D341Med (cell line): ENCODE results near the gene C10orf90.

ENCODE experiments used
- DNase-seq: peaks from one replicate; pipeline ENCODE4 v3.0.0; 2012; ENCODE audit warnings: low spot score

Gene C10orf90, protein sequence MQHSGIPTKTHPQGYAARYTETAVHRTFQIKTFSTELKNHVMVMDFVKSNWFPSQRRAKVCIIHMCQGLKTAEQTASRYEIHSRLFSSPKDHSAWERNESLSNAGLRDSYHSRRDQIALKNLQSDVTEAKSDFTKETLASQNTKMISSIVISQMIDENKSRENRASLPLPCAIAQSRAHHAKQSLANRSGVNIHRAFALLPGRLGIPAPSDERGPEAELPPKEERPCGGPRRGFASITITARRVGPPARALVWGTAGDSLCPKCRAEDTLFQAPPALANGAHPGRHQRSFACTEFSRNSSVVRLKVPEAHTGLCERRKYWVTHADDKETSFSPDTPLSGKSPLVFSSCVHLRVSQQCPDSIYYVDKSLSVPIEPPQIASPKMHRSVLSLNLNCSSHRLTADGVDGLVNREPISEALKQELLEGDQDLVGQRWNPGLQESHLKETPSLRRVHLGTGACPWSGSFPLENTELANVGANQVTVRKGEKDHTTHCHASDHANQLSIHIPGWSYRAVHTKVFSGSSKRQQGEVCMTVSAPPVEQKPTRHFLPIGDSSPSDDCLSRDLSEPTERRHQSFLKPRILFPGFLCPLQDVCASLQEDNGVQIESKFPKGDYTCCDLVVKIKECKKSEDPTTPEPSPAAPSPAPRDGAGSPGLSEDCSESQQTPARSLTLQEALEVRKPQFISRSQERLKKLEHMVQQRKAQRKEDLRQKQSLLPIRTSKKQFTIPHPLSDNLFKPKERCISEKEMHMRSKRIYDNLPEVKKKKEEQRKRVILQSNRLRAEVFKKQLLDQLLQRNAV

GRCh38 chr10:126670056-126670894 lies at the start of gene C10orf90:
Gene C10orf90 (minus strand): TSS chr10:126670693. CDS start chr10:126670480, 213 bp downstream.
- no peak for DNase-seq

DNA sequence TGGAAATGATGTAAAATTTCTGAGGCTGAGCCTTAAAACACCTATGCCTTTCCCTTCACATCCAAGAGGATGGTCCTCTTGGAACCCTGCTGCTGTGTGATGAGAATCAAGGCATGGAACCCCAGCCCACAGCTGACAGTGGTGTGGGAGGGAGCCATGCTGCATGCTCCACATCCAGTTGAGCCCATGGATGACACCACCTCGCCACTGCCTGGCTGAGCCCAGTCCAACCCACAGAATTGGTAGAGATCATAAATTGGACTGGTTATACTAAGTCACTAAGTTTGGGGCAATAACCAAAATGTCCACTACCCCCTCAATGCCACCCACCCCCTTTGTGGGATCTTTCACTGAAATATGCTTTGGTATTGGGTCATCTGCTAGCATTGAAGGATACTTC lies 45.9 kb upstream of the C10orf90 start:
- no peak for DNase-seq

GRCh38 chr10:126713594-126713993 lies 43.1 kb upstream of the C10orf90 start:
- DNase-seq = no peak

- DNase-seq = no peak
These were observed 42.2 kb upstream of the C10orf90 start for GRCh38 chr10:126712681-126713080.

DNA sequence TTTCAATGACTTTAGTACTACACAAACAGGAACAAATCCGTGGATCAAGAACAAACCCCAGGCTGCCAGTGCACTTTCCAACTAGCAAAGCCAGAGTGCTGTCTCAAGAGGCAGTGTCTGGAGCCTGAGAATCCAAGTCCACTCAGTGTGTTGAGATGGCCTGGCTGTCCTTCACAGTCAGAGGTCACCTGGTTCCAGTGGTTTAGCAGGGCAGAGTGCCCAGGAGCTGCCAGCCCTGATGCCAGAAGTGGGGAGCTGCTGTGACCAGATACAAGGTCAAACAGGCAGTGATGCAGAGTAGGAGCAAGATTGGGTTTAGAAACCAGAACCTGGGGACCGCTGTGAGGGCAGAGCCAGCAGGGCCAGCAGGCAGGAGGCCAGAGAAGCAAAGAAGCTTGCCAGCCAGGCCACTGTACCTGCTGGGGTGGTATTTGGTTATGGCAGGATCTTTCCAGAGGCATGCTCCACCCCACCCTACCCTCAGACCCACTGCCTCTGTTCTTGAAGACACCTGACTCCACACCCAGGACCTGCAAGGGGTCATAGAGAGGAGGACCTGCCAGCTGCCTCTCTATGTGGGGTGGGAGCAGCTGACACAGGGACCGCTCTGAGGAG lies 35.6 kb upstream of the C10orf90 start:
- no peak for DNase-seq

DNA sequence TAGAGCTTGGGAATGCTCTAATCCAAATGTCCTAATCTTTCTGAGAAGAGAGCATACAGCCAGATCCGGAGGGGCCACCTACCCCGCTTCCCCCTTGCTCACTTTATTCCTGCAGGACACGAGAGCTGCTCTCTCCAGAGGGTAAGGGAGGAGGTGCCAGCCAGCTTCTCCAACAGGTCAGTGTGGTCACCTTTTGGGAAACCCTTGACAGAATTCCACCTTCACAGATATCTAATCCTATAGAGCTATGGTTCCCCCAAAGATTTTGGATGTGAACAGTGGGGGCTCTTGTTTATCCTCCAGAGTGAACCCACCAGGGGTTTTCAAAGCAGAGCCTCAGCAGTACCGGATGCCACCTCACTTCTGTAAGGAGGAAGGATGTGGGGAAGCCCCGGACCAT lies 34.6 kb upstream of the C10orf90 start:
- no peak for DNase-seq

DNA sequence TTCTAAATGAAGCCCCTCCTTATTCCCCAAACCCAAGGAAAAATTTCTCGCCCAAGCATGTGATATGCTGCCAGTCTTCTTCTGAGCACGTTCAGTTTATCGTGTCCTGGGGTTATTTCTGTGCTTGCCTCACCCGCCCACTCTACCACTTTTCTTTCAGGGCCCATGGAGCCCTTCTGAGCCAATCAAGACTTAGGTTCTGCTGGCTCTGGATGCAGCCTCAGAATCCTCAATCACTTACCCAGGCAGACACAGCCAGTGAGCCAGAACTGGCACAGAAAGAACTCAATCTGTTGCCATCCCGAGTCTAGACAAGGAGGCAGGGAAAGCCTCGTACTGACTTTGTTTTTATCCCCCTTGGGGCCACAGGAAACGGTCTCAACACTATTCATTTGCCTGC lies 34.2 kb upstream of the C10orf90 start:
- DNase-seq = no peak

DNA sequence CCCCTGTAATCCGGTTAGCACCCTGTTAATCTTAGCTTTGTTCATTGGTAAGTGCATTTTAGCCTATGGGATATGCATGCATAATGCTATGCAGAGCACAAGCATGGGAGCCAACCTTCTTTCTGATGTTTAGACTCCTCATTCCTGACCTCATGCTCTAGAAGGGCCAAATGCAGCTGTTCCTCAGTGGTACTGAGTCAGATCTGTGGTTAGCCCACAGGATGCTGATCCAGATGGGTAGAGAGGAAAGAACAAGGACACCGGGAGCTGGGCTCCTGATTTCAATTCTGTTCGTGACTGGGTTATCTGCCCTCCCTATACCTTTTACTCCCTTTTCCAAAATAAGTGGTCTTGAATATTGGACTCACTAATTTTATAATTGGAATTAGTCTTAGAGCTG lies 31.7 kb upstream of the C10orf90 start:
- DNase-seq = no peak

GRCh38 chr10:126701526-126701925 lies 31.0 kb upstream of the C10orf90 start:
- no peak for DNase-seq

DNA sequence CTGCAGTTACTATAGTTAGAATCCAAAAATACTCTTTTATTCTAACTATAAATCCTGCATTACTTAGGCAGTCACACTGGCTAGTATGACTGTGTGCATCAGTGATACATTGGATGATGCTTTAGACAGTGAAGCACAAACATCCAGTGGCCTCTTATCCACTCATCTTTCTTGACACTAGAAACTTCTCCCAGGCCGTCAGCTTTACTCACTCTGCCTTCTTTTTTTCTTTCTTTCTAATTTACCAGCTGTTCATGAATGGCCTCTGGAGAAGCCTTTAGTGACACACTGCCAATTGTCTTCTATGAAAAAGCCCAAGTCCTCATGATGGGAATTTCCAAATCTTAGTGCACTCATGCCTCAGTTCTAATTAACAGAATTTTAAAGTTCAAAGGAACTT lies 26.2 kb upstream of the C10orf90 start:
- no peak for DNase-seq

DNA sequence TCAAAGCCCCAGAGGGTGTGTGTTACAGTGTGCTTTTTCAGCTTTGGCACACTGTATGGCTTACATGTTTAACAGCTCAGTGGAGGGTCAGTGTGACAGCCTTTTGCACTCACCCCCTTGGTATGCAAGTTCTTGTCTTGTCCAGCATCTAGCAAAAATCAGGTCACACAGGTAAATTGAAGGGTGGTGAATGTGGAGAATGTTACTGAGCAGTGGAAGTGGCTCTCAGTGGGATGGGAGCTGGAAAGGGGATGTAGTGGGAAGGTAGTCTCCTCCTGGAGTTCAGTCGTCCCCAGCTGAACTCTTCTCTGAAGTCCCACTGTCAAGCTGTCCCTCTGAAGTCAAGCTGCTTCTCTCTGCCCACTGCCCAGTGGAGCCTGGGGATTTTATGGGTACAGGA lies 21.0 kb upstream of the C10orf90 start:
- no peak for DNase-seq

- no peak for DNase-seq
These were observed 20.0 kb upstream of the C10orf90 start for GRCh38 chr10:126690534-126690933.

DNA sequence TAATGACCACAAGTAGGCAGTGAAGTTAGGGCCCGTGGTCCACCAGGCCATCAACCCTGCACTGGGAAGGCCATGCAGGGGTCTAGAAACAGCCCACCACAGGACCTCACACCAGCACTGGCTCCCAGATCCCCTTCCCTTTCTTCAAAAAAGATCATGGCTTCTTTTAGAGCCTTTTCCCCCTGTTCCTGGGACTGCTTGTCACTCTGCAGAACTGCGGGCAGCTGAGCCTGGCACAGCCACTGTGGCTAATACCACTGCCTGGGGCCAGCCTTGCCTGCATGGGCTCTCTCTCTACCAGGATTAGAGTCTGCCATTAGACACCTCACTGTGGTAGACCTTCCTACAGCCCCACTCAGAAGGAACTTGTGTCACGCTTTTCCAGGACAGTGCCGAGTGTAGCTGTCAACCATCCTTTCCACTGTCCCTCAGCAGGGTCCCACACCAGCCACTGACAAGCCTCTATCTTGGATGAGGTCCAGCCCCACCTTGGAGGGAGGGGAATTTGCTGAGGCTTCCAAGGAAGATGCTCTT lies 19.0 kb upstream of the C10orf90 start:
- DNase-seq = no peak

DNA sequence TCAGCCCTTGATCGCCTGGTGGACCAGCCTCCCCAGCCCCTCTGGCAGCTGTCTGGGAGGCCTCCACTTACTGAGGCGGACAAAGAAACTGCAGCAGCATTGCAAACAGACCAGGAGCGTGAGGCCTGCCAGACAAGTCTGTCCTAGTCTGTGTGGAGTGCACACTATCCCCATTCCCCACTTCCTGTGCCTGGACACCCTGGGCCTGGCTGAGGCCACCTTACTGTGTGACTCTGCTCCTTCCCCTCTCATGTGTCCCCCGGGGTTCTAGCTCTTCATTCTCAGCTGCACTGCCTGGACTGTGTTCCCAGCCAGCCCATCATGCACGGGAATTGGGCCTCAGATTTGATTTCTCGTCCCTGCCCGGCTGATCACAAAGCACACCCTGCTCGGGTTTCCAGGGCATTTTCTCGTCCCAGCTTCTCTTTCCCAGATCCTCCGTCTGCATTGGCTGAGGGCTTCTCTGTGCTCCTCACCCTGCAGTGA lies 16.7 kb upstream of the C10orf90 start:
- no peak for DNase-seq

GRCh38 chr10:126686719-126687118 lies 16.2 kb upstream of the C10orf90 start:
- no peak for DNase-seq

GRCh38 chr10:126686268-126686667 lies 15.8 kb upstream of the C10orf90 start:
- no peak for DNase-seq

DNA sequence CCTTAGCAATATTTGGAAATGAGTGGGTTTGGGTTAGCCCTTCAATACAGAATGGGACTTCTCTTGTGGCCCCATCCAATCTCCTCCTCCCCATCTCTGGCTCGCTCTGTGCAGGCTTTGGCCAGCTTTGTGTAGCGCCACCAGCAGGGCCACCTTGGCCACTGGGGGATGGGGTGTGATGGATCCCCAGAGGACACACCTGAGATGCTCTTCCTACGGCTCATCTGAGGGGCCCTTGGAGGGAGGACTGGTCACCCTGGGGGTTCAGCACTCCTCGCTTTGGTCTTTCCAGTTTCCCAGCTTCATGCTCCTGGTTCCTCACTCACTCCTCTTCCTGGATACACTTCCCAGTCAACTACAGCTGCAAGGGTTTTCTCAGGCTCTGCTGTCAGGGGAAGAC lies 15.3 kb upstream of the C10orf90 start:
- no peak for DNase-seq

DNA sequence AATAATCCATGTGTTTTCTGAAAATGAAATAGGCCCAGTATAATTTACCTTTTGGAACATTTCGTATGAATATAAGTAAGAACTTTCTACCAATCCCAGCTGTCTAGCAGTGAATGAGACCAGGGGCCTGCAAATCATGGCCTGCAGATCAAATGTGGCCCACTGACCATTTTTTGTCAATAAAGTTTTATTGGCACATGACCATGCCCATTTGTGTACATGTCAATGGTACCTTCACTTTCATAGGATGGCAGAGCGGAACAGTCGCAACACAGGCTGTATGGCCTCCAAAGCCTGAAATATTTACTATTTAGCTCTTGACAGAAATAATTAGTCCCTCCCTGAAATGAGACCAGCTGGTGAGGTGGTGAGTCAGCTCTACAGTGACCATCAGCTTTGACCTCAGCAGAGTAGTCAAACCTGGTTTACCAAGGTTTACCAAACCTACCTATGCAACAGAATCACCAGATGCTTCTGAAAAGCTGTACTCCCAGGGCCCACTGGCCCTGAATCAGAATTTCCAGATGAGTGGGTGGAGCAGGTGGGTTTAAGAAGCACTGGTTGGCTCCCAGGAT lies 13.8 kb upstream of the C10orf90 start:
- DNase-seq = no peak

DNA sequence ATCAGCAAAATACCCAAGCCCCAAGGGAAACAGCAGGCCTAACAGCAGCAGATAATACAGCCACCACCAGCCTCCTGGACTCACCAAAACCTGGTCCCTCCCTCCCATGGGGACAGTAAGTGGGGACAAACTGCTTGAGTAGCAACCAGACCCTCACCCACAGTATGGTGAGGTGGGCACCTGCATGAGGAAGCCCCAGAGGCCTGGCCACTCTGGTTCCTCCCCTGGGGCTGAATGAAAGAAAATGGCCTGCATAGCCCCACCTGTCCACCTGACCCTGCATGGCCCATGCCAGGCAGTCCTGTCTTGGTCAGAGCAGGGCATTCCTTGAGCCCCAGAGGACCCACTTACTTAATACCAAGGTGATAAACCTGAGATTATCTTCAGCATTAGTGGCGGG lies 13.0 kb upstream of the C10orf90 start:
- DNase-seq = no peak

- DNase-seq = no peak
These were observed 5.4 kb upstream of the C10orf90 start for GRCh38 chr10:126675656-126676438.
